GM23338 (cell line): ENCODE data around the gene KCTD15. TPM values are rescaled to one million over a fixed set of nuclear protein-coding genes. Genes with fewer than 3 reads are reported as not detected.

ENCODE experiments used
- ATAC-seq: fragments of 200-7000 bp; cut with Tn5 transposase; 3 replicates; pipeline ENCODE4 v1.9.1; 2020
- DNase-seq: peaks from one replicate; pipeline ENCODE4 v3.0.0-alpha.2; 2015; ENCODE audit warnings: low spot score
- H2AFZ ChIP-seq: fragments of 200-600 bp; sonication (generic); 2 replicates; pipeline ENCODE4 v1.8.0; 2016; ENCODE audit warnings: antibody characterized with exemption, mild to moderate bottlenecking, moderate library complexity
- H3F3A ChIP-seq: fragments of 200-600 bp; sonication (generic); replicated peaks from 2 replicates; pipeline ENCODE4 v1.8.0; 2017; ENCODE audit warnings: antibody characterized with exemption, mixed run types, low read depth
- H3K27ac ChIP-seq: fragments of 200-600 bp; sonication (generic); 2 replicates; pipeline ENCODE4 v1.6.1; 2016; ENCODE audit warnings: low read depth
- H3K27me3 ChIP-seq: fragments of 200-600 bp; sonication (generic); 2 replicates; pipeline ENCODE4 v1.8.0; 2016; ENCODE audit warnings: mild to moderate bottlenecking, mixed run types, moderate library complexity; ENCODE audit not compliant: insufficient read depth
- H3K36me3 ChIP-seq: fragments of 200-600 bp; sonication (generic); 2 replicates; pipeline ENCODE4 v1.8.0; 2016; ENCODE audit warnings: mild to moderate bottlenecking; ENCODE audit not compliant: insufficient read depth
- H3K4me1 ChIP-seq: fragments of 200-600 bp; sonication (generic); 2 replicates; pipeline ENCODE4 v1.8.0; 2016; ENCODE audit warnings: mild to moderate bottlenecking, moderate library complexity; ENCODE audit not compliant: insufficient read depth
- H3K4me2 ChIP-seq: fragments of 200-600 bp; sonication (generic); 2 replicates; pipeline ENCODE4 v1.7.1; 2017; ENCODE audit warnings: mixed run types
- H3K4me3 ChIP-seq: fragments of 200-600 bp; sonication (generic); 2 replicates; pipeline ENCODE4 v1.6.1; 2016; ENCODE audit warnings: mixed run types
- H3K79me2 ChIP-seq: fragments of 200-600 bp; sonication (generic); replicated peaks from 2 replicates; pipeline ENCODE4 v1.8.0; 2017; ENCODE audit warnings: mild to moderate bottlenecking; ENCODE audit not compliant: insufficient read depth
- H3K9me2 ChIP-seq: fragments of 200-600 bp; sonication (generic); 2 replicates; pipeline ENCODE4 v1.8.0; 2017; ENCODE audit not compliant: insufficient read depth
- H4K20me1 ChIP-seq: fragments of 200-600 bp; sonication (generic); replicated peaks from 2 replicates; pipeline ENCODE4 v1.8.0; 2017; ENCODE audit warnings: mild to moderate bottlenecking; ENCODE audit not compliant: insufficient read depth
- H3K27ac Mint-ChIP-seq: 2 replicates; pipeline ENCODE4 v1.8.0; 2020; ENCODE audit warnings: inconsistent platforms, mild to moderate bottlenecking, moderate library complexity, mixed read lengths
- H3K27me3 Mint-ChIP-seq: 3 replicates; pipeline ENCODE4 v1.8.0; 2022; ENCODE audit warnings: low read depth, mild to moderate bottlenecking, moderate library complexity, mixed read lengths, inconsistent platforms; ENCODE audit not compliant: insufficient read depth, poor library complexity
- H3K36me3 Mint-ChIP-seq: 3 replicates; pipeline ENCODE4 v1.8.0; 2021; ENCODE audit warnings: low read depth, mild to moderate bottlenecking, inconsistent platforms, moderate library complexity, mixed read lengths
- H3K4me1 Mint-ChIP-seq: 3 replicates; pipeline ENCODE4 v1.8.0; 2020; ENCODE audit warnings: mild to moderate bottlenecking, inconsistent platforms, mixed read lengths
- H3K4me3 Mint-ChIP-seq: 3 replicates; pipeline ENCODE4 v1.8.0; 2021; ENCODE audit warnings: moderate library complexity, mild to moderate bottlenecking, inconsistent platforms, mixed read lengths
- H3K9me3 Mint-ChIP-seq: 3 replicates; pipeline ENCODE4 v1.8.0; 2020; ENCODE audit warnings: moderate library complexity, mild to moderate bottlenecking, inconsistent platforms, mixed read lengths
- CREB1 ChIP-seq: fragments of 250-450 bp; sonication (Bioruptor Pico); IDR thresholded peaks from 2 replicates; pipeline ENCODE4 v1.5.0; 2020; ENCODE audit warnings: low read depth, mild to moderate bottlenecking, moderate library complexity
- EZH2 ChIP-seq: fragments of 200-600 bp; sonication (generic); IDR thresholded peaks from one replicate; pipeline ENCODE4 v1.8.0; 2017; ENCODE audit warnings: antibody characterized with exemption, mild to moderate bottlenecking, low read depth; ENCODE audit not compliant: unreplicated experiment
- EZH2phosphoT487 ChIP-seq: fragments of 200-600 bp; sonication (generic); IDR thresholded peaks from one replicate; pipeline ENCODE4 v1.8.1; 2018; ENCODE audit warnings: antibody characterized with exemption; ENCODE audit not compliant: unreplicated experiment
- JUNB ChIP-seq: IDR thresholded peaks from one replicate; pipeline ENCODE4 v1.6.1; 2016; ENCODE audit warnings: antibody characterized with exemption; ENCODE audit not compliant: unreplicated experiment
- NANOG ChIP-seq: IDR thresholded peaks from 2 replicates; pipeline ENCODE4 v1.6.1; 2016; ENCODE audit warnings: antibody characterized with exemption, borderline replicate concordance
- POLR2AphosphoS5 ChIP-seq: IDR thresholded peaks from 2 replicates; pipeline ENCODE4 v1.6.1; 2016; ENCODE audit warnings: antibody characterized with exemption, low read depth
- REST ChIP-seq: IDR thresholded peaks from one replicate; pipeline ENCODE4 v1.6.1; 2018; ENCODE audit warnings: antibody characterized with exemption; ENCODE audit not compliant: unreplicated experiment
- STAT1 ChIP-seq: IDR thresholded peaks from one replicate; pipeline ENCODE4 v1.6.1; 2016; ENCODE audit warnings: antibody characterized with exemption; ENCODE audit not compliant: unreplicated experiment
- ZNF114 ChIP-seq: fragments of 250-450 bp; sonication (Bioruptor Pico); IDR thresholded peaks from 2 replicates; pipeline ENCODE4 v1.5.0; 2020; ENCODE audit warnings: mild to moderate bottlenecking, moderate library complexity
- ZNF331 ChIP-seq: fragments of 250-450 bp; sonication (Bioruptor Pico); IDR thresholded peaks from 2 replicates; pipeline ENCODE4 v1.5.0; 2020; ENCODE audit warnings: low read depth, mild to moderate bottlenecking, moderate library complexity
- polyA plus RNA-seq: library from polyadenylated mRNA; unstranded; fragments of >200 nt; fragmentation: Nextera tagmentation; extraction: Ambion mirVana; gene quantifications from 2 replicates; pipeline ENCODE4 v1.2.1, GENCODE V29; 2016
- total RNA-seq: library from RNA; depleted of rRNA; stranded (reverse); fragments of >200 nt; shearing (Covaris generic); gene quantifications from 2 replicates; pipeline ENCODE4 v1.2.3, GENCODE V29; 2014
- TF ChIP-seq, protein P1 (sequence below): IDR thresholded peaks from 2 replicates; pipeline ENCODE4 v1.6.1; 2016; ENCODE audit warnings: antibody characterized with exemption
- TF ChIP-seq, protein P2 (sequence below), 2 experiments: fragments of 200-600 bp in 1 of 2; sonication (generic) in 1 of 2; conservative IDR thresholded peaks; 2 replicates each; pipeline versions ENCODE4 v1.5.1 to v1.6.1; 2016 to 2017; ENCODE audit warnings: antibody characterized with exemption in 2 of 2, low read depth in 2 of 2, mild to moderate bottlenecking in 2 of 2, moderate library complexity in 1 of 2
- TF ChIP-seq, protein P3 (sequence below): fragments of 250-450 bp; sonication (Bioruptor Pico); IDR thresholded peaks from 2 replicates; pipeline ENCODE4 v1.5.0; 2020; ENCODE audit warnings: mild to moderate bottlenecking, moderate library complexity

KCTD15 gene
- total and polyA plus RNA-seq, 2 experiments from 2014 or later = 5.1 to 60.1 TPM

DNA sequence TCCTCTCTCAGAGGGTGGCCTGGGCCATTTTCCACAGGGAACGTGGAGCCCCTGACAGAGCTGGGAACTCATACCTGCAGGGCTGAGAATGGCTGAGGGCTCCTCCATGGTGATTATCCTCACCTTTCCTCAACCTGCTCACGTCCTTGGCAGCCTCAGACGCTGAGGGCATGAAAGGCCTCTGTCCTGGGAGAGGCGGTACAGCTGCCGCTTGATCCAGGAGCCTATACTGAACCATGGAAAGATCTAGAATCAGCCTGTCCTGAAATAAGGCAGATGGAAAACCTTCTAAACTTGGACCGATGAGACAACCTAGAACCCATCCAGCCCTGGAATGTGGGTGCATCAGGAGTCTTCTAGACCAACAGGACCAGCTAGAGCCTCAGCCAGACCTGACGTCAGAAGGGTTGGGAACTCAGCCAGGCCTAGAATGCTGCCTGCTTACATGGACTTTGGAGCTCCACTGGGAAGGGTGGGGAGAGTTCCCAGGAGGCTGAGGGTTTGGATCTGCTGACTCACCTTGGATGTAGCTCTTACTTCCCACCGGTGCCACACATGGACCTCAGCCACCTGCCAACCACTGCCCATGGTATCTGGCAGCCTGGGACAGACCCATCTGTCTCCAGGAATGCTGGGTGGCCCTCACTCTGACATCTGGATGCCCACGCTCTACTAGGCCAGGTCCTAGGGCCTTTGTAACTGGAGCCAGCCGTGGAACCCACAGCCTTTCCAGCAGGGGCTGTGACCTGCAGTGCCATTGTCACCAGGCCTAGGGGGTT lies 7.5 kb downstream of the KCTD15 start:
- H3K4me3 Mint-ChIP-seq = no peak overlapping the region
- no peaks in the 10 kb centered on the region for H3K9me2 ChIP-seq
- TF ChIP-seq, protein P1, sequence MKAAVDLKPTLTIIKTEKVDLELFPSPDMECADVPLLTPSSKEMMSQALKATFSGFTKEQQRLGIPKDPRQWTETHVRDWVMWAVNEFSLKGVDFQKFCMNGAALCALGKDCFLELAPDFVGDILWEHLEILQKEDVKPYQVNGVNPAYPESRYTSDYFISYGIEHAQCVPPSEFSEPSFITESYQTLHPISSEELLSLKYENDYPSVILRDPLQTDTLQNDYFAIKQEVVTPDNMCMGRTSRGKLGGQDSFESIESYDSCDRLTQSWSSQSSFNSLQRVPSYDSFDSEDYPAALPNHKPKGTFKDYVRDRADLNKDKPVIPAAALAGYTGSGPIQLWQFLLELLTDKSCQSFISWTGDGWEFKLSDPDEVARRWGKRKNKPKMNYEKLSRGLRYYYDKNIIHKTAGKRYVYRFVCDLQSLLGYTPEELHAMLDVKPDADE = no peak
- TF ChIP-seq, protein P2, sequence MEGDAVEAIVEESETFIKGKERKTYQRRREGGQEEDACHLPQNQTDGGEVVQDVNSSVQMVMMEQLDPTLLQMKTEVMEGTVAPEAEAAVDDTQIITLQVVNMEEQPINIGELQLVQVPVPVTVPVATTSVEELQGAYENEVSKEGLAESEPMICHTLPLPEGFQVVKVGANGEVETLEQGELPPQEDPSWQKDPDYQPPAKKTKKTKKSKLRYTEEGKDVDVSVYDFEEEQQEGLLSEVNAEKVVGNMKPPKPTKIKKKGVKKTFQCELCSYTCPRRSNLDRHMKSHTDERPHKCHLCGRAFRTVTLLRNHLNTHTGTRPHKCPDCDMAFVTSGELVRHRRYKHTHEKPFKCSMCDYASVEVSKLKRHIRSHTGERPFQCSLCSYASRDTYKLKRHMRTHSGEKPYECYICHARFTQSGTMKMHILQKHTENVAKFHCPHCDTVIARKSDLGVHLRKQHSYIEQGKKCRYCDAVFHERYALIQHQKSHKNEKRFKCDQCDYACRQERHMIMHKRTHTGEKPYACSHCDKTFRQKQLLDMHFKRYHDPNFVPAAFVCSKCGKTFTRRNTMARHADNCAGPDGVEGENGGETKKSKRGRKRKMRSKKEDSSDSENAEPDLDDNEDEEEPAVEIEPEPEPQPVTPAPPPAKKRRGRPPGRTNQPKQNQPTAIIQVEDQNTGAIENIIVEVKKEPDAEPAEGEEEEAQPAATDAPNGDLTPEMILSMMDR (conservative IDR thresholded peaks at IDR 0.05; ENCODE audit: low read depth in 2 of 2) = no peak
- no peak for TF ChIP-seq CREB1
- TF ChIP-seq, protein P3, sequence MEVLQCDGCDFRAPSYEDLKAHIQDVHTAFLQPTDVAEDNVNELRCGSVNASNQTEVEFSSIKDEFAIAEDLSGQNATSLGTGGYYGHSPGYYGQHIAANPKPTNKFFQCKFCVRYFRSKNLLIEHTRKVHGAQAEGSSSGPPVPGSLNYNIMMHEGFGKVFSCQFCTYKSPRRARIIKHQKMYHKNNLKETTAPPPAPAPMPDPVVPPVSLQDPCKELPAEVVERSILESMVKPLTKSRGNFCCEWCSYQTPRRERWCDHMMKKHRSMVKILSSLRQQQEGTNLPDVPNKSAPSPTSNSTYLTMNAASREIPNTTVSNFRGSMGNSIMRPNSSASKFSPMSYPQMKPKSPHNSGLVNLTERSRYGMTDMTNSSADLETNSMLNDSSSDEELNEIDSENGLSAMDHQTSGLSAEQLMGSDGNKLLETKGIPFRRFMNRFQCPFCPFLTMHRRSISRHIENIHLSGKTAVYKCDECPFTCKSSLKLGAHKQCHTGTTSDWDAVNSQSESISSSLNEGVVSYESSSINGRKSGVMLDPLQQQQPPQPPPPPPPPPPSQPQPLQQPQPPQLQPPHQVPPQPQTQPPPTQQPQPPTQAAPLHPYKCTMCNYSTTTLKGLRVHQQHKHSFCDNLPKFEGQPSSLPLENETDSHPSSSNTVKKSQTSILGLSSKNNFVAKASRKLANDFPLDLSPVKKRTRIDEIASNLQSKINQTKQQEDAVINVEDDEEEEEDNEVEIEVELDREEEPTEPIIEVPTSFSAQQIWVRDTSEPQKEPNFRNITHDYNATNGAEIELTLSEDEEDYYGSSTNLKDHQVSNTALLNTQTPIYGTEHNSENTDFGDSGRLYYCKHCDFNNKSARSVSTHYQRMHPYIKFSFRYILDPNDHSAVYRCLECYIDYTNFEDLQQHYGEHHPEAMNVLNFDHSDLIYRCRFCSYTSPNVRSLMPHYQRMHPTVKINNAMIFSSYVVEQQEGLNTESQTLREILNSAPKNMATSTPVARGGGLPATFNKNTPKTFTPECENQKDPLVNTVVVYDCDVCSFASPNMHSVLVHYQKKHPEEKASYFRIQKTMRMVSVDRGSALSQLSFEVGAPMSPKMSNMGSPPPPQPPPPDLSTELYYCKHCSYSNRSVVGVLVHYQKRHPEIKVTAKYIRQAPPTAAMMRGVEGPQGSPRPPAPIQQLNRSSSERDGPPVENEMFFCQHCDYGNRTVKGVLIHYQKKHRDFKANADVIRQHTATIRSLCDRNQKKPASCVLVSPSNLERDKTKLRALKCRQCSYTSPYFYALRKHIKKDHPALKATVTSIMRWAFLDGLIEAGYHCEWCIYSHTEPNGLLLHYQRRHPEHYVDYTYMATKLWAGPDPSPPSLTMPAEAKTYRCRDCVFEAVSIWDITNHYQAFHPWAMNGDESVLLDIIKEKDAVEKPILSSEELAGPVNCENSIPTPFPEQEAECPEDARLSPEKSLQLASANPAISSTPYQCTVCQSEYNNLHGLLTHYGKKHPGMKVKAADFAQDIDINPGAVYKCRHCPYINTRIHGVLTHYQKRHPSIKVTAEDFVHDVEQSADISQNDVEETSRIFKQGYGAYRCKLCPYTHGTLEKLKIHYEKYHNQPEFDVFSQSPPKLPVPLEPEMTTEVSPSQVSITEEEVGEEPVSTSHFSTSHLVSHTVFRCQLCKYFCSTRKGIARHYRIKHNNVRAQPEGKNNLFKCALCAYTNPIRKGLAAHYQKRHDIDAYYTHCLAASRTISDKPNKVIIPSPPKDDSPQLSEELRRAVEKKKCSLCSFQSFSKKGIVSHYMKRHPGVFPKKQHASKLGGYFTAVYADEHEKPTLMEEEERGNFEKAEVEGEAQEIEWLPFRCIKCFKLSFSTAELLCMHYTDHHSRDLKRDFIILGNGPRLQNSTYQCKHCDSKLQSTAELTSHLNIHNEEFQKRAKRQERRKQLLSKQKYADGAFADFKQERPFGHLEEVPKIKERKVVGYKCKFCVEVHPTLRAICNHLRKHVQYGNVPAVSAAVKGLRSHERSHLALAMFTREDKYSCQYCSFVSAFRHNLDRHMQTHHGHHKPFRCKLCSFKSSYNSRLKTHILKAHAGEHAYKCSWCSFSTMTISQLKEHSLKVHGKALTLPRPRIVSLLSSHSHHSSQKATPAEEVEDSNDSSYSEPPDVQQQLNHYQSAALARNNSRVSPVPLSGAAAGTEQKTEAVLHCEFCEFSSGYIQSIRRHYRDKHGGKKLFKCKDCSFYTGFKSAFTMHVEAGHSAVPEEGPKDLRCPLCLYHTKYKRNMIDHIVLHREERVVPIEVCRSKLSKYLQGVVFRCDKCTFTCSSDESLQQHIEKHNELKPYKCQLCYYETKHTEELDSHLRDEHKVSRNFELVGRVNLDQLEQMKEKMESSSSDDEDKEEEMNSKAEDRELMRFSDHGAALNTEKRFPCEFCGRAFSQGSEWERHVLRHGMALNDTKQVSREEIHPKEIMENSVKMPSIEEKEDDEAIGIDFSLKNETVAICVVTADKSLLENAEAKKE (CRISPR knock-in tag) = no peak
- no peak for TF ChIP-seq EZH2phosphoT487
- no peak for TF ChIP-seq JUNB
- TF ChIP-seq EZH2 = no peak
- TF ChIP-seq POLR2AphosphoS5 = no peak
- TF ChIP-seq ZNF331 = no peak
- TF ChIP-seq REST = no peak
- TF ChIP-seq ZNF114 (CRISPR knock-in tag) = no peak
- no peak for TF ChIP-seq NANOG
- no peak for TF ChIP-seq STAT1
- no peaks in the 10 kb centered on the region for H3F3A ChIP-seq
- H3K36me3 ChIP-seq = peaks cover 3% of the 10 kb centered on the region
- no peak overlapping the region for H3K4me3 ChIP-seq
- H3K4me2 ChIP-seq = no peak overlapping the region
- ATAC-seq = no peak
- H3K27ac ChIP-seq = no peak overlapping the region
- peaks cover 11% of the 10 kb centered on the region for H3K27me3 Mint-ChIP-seq
- H3K79me2 ChIP-seq = 0 out of 2 replicates have a peak, but pooled peaks cover 11% of the 10 kb centered on the region
- H3K27me3 ChIP-seq = no peaks in the 10 kb centered on the region
- peaks cover 10% of the 10 kb centered on the region; the same call in 1 of the 2 replicates for H4K20me1 ChIP-seq
- no peaks in the 10 kb centered on the region for H3K9me3 Mint-ChIP-seq
- peaks cover 10% of the 10 kb centered on the region for H3K4me1 ChIP-seq
- no peak for DNase-seq
- peaks cover 83% of the 10 kb centered on the region for H3K36me3 Mint-ChIP-seq
- H2AFZ ChIP-seq = no peak overlapping the region
- H3K27ac Mint-ChIP-seq = peak overlapping the region; percentile 65; the same call in 1 of the 2 replicates
- peaks cover 10% of the 10 kb centered on the region for H3K4me1 Mint-ChIP-seq
